ENCODE results near the gene ZNF385D.
A peak's percentile ranks its signal among the peaks of the same experiment; 100 is the strongest.

The ZNF385D gene

GRCh38 chr3:21613372-21614070 lies 137.5 kb downstream of the ZNF385D start:
- no peak for DNase-seq (ENCODE audit: low spot score)

GRCh38 chr3:21601178-21601577 lies 149.8 kb downstream of the ZNF385D start:
- DNase-seq (ENCODE audit: low spot score), result no peak

- DNase-seq (ENCODE audit: low spot score), result no peak
Observed at GRCh38 chr3:21599890-21600289, 151.1 kb downstream of the ZNF385D start.

GRCh38 chr3:21592828-21593227 lies 158.2 kb downstream of the ZNF385D start:
- DNase-seq (ENCODE audit: low spot score), result no peak

- no peak for DNase-seq (ENCODE audit: low spot score)
Observed at GRCh38 chr3:21587894-21588293, 163.1 kb downstream of the ZNF385D start.

GRCh38 chr3:21585216-21585740 lies 165.7 kb downstream of the ZNF385D start:
- DNase-seq (ENCODE audit: low spot score), result no peak

GRCh38 chr3:21573291-21573690 lies 177.7 kb downstream of the ZNF385D start:
- no peak for DNase-seq (ENCODE audit: low spot score)

- no peak for DNase-seq (ENCODE audit: low spot score)
Observed at GRCh38 chr3:21564531-21564930, 186.5 kb downstream of the ZNF385D start.

GRCh38 chr3:21562243-21562642 lies 188.8 kb downstream of the ZNF385D start:
- DNase-seq (ENCODE audit: low spot score), result peak; percentile 17

GRCh38 chr3:21561472-21561871 lies 189.5 kb downstream of the ZNF385D start:
- DNase-seq (ENCODE audit: low spot score), result no peak

- DNase-seq (ENCODE audit: low spot score), result peak; percentile 13
Observed at GRCh38 chr3:21551019-21551418, 200.0 kb downstream of the ZNF385D start.

- DNase-seq (ENCODE audit: low spot score), result no peak
Observed at GRCh38 chr3:21544076-21544462, 206.9 kb downstream of the ZNF385D start.

- no peak for DNase-seq (ENCODE audit: low spot score)
Observed at GRCh38 chr3:21543380-21544075, 207.5 kb downstream of the ZNF385D start.

GRCh38 chr3:21542656-21543379 lies 208.2 kb downstream of the ZNF385D start:
- DNase-seq (ENCODE audit: low spot score), result no peak

- no peak for DNase-seq (ENCODE audit: low spot score)
Observed at GRCh38 chr3:21540265-21540664, 210.7 kb downstream of the ZNF385D start.

GRCh38 chr3:21534462-21534861 lies 216.5 kb downstream of the ZNF385D start:
- no peak for DNase-seq (ENCODE audit: low spot score)

- no peak for DNase-seq (ENCODE audit: low spot score)
Observed at GRCh38 chr3:21533002-21533401, 218.0 kb downstream of the ZNF385D start.

GRCh38 chr3:21531909-21532308 lies 219.1 kb downstream of the ZNF385D start:
- DNase-seq (ENCODE audit: low spot score), result no peak

- no peak for DNase-seq (ENCODE audit: low spot score)
Observed at GRCh38 chr3:21528291-21528995, 222.6 kb downstream of the ZNF385D start.

GRCh38 chr3:21526461-21526860 lies 224.5 kb downstream of the ZNF385D start:
- no peak for DNase-seq (ENCODE audit: low spot score)

- DNase-seq (ENCODE audit: low spot score), result peak; percentile 11
Observed at GRCh38 chr3:21524133-21524532, 226.9 kb downstream of the ZNF385D start.

Data from AG20443 (cell line).